Cardiac fibroblast (primary cell): ENCODE data around the gene PATE4.
"Not testable (repeated sequence)": the region's sequence is repeated elsewhere in the genome, so short reads cannot be mapped to it uniquely, and the experiment has no call there.

ENCODE experiments used
- DNase-seq, 2 donors: peaks; one replicate each; pipeline versions ENCODE4 v3.0.0 to v3.0.0-alpha.2; 2010; ENCODE audit warnings: low read depth in 2 of 2
- H3K4me3 ChIP-seq, 2 donors: replicated peaks in 1 of 2; 1 replicate in 1 of 2; 2 replicates in 1 of 2; pipeline ENCODE4 v1.5.1; 2011; ENCODE audit warnings: low read depth in 2 of 2, low read length in 2 of 2, mild to moderate bottlenecking in 2 of 2, moderate library complexity in 1 of 2
- TF ChIP-seq, protein P1 (sequence below): IDR thresholded peaks from one replicate; pipeline ENCODE4 v1.5.1; 2011; ENCODE audit warnings: low read depth, mild to moderate bottlenecking, low read length, inconsistent platforms

Gene PATE4

GRCh38 chr11:125807909-125808308, 25.2 kb upstream of the PATE4 start:
- no peak overlapping the region for H3K4me3 ChIP-seq
- peak; percentile 21 to 27 for DNase-seq
- TF ChIP-seq, protein P1, sequence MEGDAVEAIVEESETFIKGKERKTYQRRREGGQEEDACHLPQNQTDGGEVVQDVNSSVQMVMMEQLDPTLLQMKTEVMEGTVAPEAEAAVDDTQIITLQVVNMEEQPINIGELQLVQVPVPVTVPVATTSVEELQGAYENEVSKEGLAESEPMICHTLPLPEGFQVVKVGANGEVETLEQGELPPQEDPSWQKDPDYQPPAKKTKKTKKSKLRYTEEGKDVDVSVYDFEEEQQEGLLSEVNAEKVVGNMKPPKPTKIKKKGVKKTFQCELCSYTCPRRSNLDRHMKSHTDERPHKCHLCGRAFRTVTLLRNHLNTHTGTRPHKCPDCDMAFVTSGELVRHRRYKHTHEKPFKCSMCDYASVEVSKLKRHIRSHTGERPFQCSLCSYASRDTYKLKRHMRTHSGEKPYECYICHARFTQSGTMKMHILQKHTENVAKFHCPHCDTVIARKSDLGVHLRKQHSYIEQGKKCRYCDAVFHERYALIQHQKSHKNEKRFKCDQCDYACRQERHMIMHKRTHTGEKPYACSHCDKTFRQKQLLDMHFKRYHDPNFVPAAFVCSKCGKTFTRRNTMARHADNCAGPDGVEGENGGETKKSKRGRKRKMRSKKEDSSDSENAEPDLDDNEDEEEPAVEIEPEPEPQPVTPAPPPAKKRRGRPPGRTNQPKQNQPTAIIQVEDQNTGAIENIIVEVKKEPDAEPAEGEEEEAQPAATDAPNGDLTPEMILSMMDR = no peak

GRCh38 chr11:125835748-125836147, 2.6 kb downstream of the PATE4 start:
- no peak overlapping the region for H3K4me3 ChIP-seq
- TF ChIP-seq, protein P1 = no peak
- DNase-seq = no peak

DNA sequence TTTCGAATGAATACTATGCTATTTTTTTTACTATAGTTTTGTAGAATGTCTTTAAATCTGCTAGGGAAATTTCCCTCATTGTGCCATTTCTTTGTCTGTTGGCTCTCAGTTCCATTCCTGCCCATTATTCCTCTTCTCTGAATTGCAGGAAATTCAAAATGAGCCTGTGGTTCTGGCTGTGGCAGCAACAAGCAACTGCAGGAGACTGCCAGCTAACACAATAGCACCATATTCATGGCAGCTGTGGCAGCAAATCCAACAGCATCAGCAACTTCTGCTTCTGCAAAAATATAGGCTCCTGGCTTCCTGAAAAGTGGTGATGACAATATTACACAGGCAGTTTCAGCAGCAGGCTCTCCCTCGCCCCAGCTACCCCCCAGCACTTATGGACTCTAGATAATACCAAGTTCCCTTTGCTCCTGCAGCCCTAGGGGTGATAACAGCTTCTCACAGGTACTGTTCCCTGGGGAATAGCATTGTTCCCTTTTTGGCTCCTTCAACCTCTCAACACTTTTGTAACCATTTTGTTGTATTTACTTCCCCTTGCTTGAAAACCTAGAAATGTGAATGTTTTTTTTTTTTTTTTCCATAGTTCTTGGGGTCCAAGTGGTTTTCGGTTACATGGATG, 9.3 kb downstream of the PATE4 start:
- no peak for DNase-seq
- no peak overlapping the region for H3K4me3 ChIP-seq
- TF ChIP-seq, protein P1 = no peak

GRCh38 chr11:125846188-125846587, 13.1 kb downstream of the PATE4 start:
- TF ChIP-seq, protein P1 = no peak
- DNase-seq = no peak
- H3K4me3 ChIP-seq = no peak overlapping the region

DNA sequence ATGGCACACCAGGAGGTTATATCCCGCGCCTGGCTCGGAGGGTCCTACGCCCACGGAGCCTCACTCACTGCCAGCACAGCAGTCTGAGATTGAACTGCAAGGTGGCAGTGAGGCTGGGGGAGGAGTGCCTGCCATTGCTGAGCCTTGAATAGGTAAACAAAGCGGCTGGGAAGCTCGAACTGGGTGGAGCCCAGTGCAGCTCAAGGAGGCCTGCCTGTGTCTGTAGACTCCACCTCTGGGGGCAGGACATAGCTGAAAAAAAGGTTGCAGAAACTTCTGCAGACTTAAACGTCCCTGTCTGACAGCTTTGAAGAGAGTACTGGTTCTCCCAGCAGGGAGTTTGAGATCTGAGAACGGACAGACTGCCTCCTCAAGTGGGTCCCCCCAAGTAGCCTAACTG, 24.6 kb downstream of the PATE4 start:
- H3K4me3 ChIP-seq, DNase-seq: not testable (repeated sequence)

DNA sequence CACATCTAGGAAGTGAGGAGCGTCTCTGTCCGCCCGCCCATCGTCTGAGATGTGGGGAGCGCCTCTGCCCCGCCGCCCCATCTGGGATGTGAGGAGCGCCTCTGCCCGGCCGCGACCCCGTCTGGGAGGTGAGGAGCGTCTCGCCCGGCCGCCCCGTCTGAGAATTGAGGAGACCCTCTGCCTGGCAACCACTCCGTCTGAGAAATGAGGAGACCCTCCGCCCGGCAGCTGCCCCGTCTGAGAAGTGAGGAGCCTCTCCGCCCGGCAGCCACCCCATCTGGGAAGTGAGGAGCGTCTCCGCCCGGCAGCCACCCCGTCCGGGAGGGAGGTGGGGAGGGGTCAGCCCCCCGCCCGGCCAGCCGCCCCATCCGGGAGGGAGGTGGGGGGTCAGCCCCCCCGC, 29.7 kb downstream of the PATE4 start:
- H3K4me3 ChIP-seq, DNase-seq: not testable (repeated sequence)

DNA sequence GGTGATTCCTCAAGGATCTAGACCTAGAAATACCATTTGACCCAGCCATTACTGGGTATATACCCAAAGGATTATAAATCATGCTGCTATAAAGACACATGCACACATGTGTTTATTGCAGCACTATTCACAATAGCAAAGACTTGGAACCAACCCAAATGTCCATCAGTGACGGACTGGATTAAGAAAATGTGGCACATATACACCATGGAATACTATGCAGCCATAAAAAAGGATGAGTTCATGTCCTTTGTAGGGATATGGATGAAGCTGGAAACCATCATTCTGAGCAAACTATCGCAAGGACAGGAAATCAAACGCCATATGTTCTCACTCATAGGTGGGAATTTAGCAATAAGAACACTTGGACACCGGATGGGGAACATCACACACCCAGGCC, 32.2 kb downstream of the PATE4 start:
- not testable (repeated sequence) for H3K4me3 ChIP-seq, DNase-seq

DNA sequence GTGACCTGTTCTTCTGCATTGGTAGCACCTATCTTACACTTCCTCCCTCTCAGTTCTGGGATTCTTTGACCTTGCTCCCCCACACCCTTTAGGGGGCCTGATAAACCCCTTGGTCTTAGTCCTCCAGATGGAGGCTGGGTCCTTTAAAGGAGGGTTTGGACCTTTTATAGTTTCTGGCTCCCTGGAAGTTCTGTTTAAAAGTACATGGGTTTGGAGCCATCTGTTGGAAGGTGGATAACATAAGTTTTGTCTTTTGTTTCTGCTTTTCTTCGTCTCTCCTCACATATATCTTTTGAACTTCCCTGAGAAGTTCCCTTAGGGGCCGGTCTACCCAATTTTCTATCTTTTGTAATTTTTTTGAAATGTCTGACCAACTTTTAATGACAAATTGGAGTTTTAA, 36.4 kb downstream of the PATE4 start:
- TF ChIP-seq, protein P1 = no peak
- H3K4me3 ChIP-seq = no peak overlapping the region
- DNase-seq = peak in 1 of 2 donors; percentile 32
